GM12874 (cell line): ENCODE measurements around the gene WNT2B.

ENCODE experiments used
- TF ChIP-seq, protein P1 (sequence below): IDR thresholded peaks from 2 replicates; pipeline ENCODE4 v1.5.1; 2011; ENCODE audit warnings: low read depth, mild to moderate bottlenecking, control low read depth, low read length, moderate library complexity; ENCODE audit not compliant: insufficient read depth

Gene WNT2B

DNA sequence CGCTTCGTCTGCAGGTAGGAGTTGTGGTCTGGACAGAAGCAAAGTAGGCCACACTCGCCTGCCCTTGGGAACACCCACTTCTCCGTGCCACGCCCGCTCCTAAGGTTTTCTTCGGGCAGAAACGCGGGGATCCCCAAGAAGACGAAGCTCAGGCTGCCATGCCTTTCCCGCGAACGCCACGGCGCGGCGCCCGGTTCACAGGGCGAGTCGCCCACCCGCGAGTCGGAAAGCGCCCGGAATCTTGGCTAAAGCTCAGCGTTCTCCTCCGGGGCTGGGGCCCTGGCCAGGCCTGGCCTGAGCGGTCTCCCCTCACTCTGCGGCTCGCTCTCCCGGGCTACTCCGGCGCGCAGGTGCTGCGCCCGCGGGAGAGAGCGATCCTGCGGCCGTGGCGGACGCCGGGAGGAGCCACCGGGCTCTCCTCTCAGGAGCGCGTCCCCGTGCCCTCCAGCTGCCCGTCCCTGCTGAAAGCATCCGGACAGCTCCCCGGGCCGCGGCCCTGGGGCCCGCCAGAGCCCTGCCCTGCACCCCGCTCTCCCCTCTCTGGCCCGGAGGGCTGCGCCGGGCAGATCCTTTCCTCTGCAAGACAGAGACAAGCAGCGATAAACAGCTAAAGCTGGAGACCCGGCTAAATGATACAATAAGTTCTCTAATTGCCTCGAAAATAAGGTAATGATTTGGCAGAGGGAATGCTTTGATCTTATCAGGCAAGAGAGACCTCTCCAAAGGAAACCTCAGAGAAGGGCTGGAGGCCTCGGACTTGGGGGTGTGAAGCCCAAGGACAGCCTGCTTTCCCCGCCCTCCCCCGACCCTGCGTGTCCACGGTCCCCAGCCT, 6.7 kb upstream of the WNT2B start:
- TF ChIP-seq, protein P1, sequence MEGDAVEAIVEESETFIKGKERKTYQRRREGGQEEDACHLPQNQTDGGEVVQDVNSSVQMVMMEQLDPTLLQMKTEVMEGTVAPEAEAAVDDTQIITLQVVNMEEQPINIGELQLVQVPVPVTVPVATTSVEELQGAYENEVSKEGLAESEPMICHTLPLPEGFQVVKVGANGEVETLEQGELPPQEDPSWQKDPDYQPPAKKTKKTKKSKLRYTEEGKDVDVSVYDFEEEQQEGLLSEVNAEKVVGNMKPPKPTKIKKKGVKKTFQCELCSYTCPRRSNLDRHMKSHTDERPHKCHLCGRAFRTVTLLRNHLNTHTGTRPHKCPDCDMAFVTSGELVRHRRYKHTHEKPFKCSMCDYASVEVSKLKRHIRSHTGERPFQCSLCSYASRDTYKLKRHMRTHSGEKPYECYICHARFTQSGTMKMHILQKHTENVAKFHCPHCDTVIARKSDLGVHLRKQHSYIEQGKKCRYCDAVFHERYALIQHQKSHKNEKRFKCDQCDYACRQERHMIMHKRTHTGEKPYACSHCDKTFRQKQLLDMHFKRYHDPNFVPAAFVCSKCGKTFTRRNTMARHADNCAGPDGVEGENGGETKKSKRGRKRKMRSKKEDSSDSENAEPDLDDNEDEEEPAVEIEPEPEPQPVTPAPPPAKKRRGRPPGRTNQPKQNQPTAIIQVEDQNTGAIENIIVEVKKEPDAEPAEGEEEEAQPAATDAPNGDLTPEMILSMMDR, result peak; percentile 89

DNA sequence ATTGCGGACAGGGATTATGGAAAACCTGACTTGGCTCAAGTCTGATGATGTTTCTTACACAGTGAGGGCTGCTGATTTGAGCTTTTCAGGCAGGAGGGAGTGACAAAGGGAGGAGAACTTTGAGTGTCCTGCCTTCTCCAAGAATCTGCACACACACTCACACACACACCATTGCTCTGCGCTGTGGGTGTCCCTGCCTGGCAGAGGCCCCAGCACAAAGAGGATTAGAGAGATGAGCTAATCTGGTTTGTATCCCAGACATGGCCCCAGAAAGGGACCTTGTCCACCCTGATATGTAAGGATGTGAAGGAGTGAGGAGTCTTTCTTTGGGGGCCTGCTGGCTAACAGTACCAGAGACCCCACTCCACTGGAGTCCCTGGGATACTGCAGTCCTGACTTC, 5.9 kb upstream of the WNT2B start:
- TF ChIP-seq, protein P1, result no peak

DNA sequence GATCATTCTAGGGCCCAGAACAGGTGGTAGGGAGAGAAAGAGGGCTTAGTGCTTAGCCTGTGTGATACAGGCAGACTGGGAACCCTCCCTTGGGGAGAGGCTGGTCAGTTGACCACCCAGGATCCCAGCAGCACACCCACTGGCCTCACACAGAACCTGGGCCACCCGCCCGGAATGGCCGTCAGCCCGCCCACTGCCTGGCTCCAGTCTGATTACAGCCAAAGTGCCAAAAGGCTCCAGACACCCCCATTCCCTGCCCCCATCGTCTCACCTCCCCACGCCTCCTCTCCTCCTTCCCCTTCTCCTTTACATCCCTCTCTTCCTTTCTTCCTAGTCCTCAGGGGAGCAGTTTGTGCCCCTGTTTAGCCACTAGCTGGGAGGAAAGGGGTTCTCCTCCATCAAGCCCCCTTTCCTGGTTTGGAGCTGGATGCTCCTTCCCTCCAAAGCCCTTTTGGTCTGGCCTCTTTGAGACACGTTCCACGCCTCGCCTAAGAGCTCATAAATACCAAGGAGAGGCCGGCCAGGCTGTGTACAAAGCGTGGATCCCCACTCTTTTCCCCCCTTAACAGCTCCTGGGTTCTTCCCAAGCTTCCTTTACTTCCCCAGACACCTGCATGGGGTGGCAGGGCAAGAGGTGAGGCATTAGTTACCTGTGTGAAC, 4.6 kb upstream of the WNT2B start:
- TF ChIP-seq, protein P1, result no peak

DNA sequence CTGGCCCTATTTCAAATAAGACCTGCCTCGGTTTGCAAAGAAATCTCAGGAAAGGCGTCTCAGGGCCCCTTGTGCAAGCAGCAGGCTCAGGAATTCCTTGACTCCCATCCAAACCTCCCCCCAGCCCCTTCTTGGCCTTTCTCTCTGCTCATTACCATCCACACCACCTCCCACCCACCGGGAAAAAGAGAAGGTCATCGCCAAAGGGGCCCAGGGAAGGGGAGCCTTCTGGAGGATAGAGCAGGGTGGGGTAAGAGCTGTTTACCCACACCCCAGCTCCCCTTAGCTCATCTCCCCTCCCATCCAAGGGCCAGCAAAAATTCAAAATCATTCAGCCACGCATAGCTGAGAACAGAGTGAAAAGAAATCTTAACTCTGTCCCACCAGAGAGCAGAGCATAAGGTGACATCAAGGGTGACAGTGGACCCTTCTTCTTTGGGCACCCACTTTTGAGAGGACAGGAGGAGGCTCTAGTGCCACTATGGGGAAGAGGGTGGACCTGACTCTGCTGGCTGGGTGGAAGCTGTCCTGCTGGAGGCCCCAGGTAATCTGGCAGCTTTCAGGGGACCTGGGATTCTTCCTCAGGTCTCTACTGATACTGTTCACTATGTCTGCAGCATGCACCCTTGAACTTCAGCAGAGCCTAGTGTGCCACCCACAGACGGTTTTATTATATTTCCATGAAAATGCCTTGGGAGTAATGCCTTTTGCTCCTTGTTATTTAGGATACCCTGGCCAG, 3.9 kb upstream of the WNT2B start:
- TF ChIP-seq, protein P1, result no peak

DNA sequence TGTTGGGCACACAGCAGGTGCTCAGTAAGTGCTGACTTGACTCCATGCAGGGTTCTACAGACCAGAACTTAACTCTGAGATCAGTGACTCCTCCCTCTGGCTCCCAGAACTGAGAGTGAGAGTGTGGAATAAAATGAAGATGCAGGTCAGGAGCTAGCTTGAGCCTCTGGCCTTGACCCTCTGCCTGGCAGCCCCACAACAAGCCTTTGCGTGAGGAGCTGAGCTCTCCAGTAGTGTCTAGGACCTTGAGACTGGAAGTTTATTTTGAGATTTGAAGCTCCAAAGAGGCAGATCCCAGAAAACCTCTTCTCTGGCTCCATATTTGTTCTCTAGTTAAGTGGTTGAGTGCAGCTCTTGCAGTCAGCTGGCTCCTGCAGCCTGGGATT, 3.4 kb upstream of the WNT2B start:
- TF ChIP-seq, protein P1, result no peak

DNA sequence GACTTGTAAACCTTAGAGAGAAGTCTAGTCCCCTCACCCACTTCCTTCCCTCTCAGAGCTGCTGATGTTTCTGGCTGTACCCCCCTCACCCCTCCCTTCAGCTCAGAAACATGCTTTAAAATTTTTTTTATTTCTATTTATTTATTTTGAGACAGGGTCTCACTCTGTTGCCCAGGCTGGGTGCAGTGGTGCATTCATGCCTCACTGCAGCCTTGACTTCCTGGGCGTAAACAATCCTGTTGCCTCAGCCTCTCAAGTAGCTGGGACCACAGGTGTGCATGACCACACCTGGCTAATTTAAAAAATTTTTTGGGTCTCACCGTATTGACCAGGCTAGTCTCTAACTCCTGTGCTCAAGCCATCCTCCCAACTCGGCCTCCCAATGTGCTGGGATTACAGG, 2.9 kb upstream of the WNT2B start:
- TF ChIP-seq, protein P1, result no peak

DNA sequence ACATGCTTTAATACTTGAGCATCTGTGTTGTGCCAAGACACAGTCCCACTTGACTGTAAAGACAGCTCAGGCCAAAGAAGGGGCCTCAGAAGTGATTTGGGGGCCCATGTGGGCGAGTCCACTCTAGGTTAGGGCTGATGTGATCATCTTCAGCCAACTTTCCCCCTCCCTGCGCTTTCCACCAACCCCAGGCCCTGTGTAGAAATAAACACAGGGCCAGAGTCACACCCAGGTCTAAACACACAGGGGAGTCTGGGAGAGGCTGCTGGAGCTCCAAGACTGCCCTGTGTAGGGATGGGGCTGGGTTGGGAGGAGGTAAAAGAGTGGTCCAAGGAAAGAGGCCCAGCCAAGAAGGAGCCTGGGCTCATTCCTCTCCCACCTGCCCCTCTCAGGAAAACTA, 2.5 kb upstream of the WNT2B start:
- TF ChIP-seq, protein P1, result no peak
